Calu3 (cell line): Measurements from ENCODE around the gene CHMP4B. TPM values are rescaled to one million over a fixed set of nuclear protein-coding genes. Genes with fewer than 3 reads are reported as not detected.

Experiments
- BruUV-seq: library from RNA; stranded (reverse); fragments of 400-500 nt; replicated peaks from 2 replicates; lab custom pipeline; 2021; lab: Mats Ljungman, UMichigan
- CTCF ChIA-PET: fragments of 300-600 bp; sonication (Branson Sonifier 250); formaldehyde crosslinking; loops from one replicate; lab custom pipeline; 2022; ENCODE audit warnings: antibody characterized with exemption; lab: Charles Lee
- DNase-seq: peaks from one replicate; pipeline ENCODE4 v3.0.0; 2022
- H3K27ac Mint-ChIP-seq: one replicate; pipeline ENCODE4 v1.8.0; 2022; ENCODE audit warnings: mixed read lengths; ENCODE audit not compliant: unreplicated experiment
- H3K27me3 Mint-ChIP-seq: one replicate; pipeline ENCODE4 v1.8.0; 2022; ENCODE audit warnings: mixed read lengths; ENCODE audit not compliant: unreplicated experiment
- H3K36me3 Mint-ChIP-seq: one replicate; pipeline ENCODE4 v1.8.0; 2022; ENCODE audit warnings: mild to moderate bottlenecking, moderate library complexity, mixed read lengths; ENCODE audit not compliant: insufficient read depth, unreplicated experiment
- H3K4me1 Mint-ChIP-seq: one replicate; pipeline ENCODE4 v1.8.0; 2022; ENCODE audit warnings: mild to moderate bottlenecking, low read depth, mixed read lengths; ENCODE audit not compliant: unreplicated experiment
- H3K4me3 Mint-ChIP-seq: one replicate; pipeline ENCODE4 v1.8.0; 2022; ENCODE audit warnings: mild to moderate bottlenecking, low read depth, moderate library complexity, mixed read lengths; ENCODE audit not compliant: unreplicated experiment
- H3K9me3 Mint-ChIP-seq: one replicate; pipeline ENCODE4 v1.8.0; 2022; ENCODE audit warnings: low read depth, mixed read lengths; ENCODE audit not compliant: unreplicated experiment
- CTCF ChIP-seq: fragments of 200-600 bp; IDR thresholded peaks from one replicate; pipeline ENCODE4 v1.8.0; 2022; ENCODE audit warnings: antibody characterized with exemption; ENCODE audit not compliant: unreplicated experiment
- intact Hi-C: fragments of 100-400 bp; cut with micrococcal nuclease; formaldehyde crosslinking; loops from one replicate; pipeline ENCODE4 v1.10.0; 2022; ENCODE audit not compliant: unreplicated experiment
- total RNA-seq: library from RNA; stranded (reverse); gene quantifications from 2 replicates; pipeline ENCODE4 v1.2.3, GENCODE V29; 2022

The CHMP4B gene
- total RNA-seq, 1 experiment from 2014 or later = 234 TPM

GRCh38 chr20:33828967-33829560 is 17.9 kb downstream of the CHMP4B start:
- Mint-ChIP-seq H3K27me3 (no peaks in the 10 kb centered on the region), H3K4me3 (no peak overlapping the region), H3K36me3 (peaks cover 21% of the 10 kb centered on the region), H3K27ac (no peak overlapping the region), H3K4me1 (peaks cover 87% of the 10 kb centered on the region), H3K9me3 (no peaks in the 10 kb centered on the region)
- no TSS peak for BruUV-seq
- DNase-seq = no peak
- intact Hi-C loops = no loop called here
- no peak for TF ChIP-seq CTCF
- CTCF ChIA-PET = interaction anchor here (1.5 kb wide), 1 partner anchor 33 kb away, joined by 3 read pairs; no protein-coding TSS in a partner anchor

- Mint-ChIP-seq H3K27ac (no peak overlapping the region), H3K4me3 (no peak overlapping the region), H3K9me3 (no peaks in the 10 kb centered on the region), H3K4me1 (peaks cover 86% of the 10 kb centered on the region), H3K27me3 (no peaks in the 10 kb centered on the region), H3K36me3 (peaks cover 17% of the 10 kb centered on the region)
- no TSS peak for BruUV-seq
- intact Hi-C loops = no loop called here
- no peak for TF ChIP-seq CTCF
- CTCF ChIA-PET = interaction anchor here (1.5 kb wide), 1 partner anchor 33 kb away, joined by 3 read pairs; no protein-coding TSS in a partner anchor
- no peak for DNase-seq
Observed at GRCh38 chr20:33829636-33830035, 18.5 kb downstream of the CHMP4B start.

- H3K4me3 Mint-ChIP-seq = no peak overlapping the region
- no peaks in the 10 kb centered on the region for H3K9me3 Mint-ChIP-seq
- H3K4me1 Mint-ChIP-seq = peaks cover 83% of the 10 kb centered on the region
- intact Hi-C loops = no loop called here
- no peaks in the 10 kb centered on the region for H3K27me3 Mint-ChIP-seq
- no peak for TF ChIP-seq CTCF
- no peak for DNase-seq
- peaks cover 24% of the 10 kb centered on the region for H3K36me3 Mint-ChIP-seq
- CTCF ChIA-PET = interaction anchor here (0.9 to 1.5 kb wide), 3 partner anchors 18 to 212 kb away, joined by 3 to 4 read pairs (median 3); no protein-coding TSS in a partner anchor
- BruUV-seq = no TSS peak
- H3K27ac Mint-ChIP-seq = no peak overlapping the region
Observed at GRCh38 chr20:33830371-33830770, 19.2 kb downstream of the CHMP4B start.

GRCh38 chr20:33832103-33832804 is 21.1 kb downstream of the CHMP4B start:
- DNase-seq = no peak
- peaks cover 83% of the 10 kb centered on the region for H3K4me1 Mint-ChIP-seq
- no peaks in the 10 kb centered on the region for H3K9me3 Mint-ChIP-seq
- BruUV-seq = no TSS peak
- no peaks in the 10 kb centered on the region for H3K27me3 Mint-ChIP-seq
- CTCF ChIA-PET = interaction anchor here (1.0 kb wide), 1 partner anchor 19 kb away, joined by 3 read pairs; no protein-coding TSS in a partner anchor
- peaks cover 28% of the 10 kb centered on the region for H3K36me3 Mint-ChIP-seq
- no peak overlapping the region for H3K27ac Mint-ChIP-seq
- H3K4me3 Mint-ChIP-seq = no peak overlapping the region
- TF ChIP-seq CTCF = no peak
- intact Hi-C loops = loop anchor here (2.0 kb wide), 1 partner anchor 35 kb away; no protein-coding TSS in a partner anchor
